ENCODE measurements around the gene ZNF442. TPM values are rescaled to one million over a fixed set of nuclear protein-coding genes. Genes with fewer than 3 reads are reported as not detected.

ZNF442 gene
- total RNA-seq, 1 donor from 2014 or later: 4.3 TPM

Other genes with a start within 250 kb of the ZNF442 start
- 8.7 to 11.1 TPM (median 10.6 TPM) in 3 replicates for gene ZNF20, start 225.3 kb downstream of the ZNF442 start, total RNA-seq
- 22.9 to 24.4 TPM (median 23.5 TPM) in 3 replicates for gene ZNF625, start 208.9 kb downstream of the ZNF442 start, total RNA-seq
- gene ZNF136, start 202.6 kb downstream of the ZNF442 start, total RNA-seq: 16.5 to 18.7 TPM (median 17.9 TPM) in 3 replicates
- 12.6 to 15.3 TPM (median 13.5 TPM) in 3 replicates for gene ZNF44, start 70.8 kb downstream of the ZNF442 start, total RNA-seq
- 3.9 to 5.0 TPM (median 4.5 TPM) in 3 replicates for gene ZNF563, start 32.0 kb downstream of the ZNF442 start, total RNA-seq
- 3.2 to 4.2 TPM (median 3.5 TPM) in 3 replicates for gene ZNF799, start 35.6 kb upstream of the ZNF442 start, total RNA-seq
- 6.3 to 7.8 TPM (median 7.3 TPM) in 3 replicates for gene ZNF443, start 75.3 kb upstream of the ZNF442 start, total RNA-seq
- gene ZNF709, start 119.1 kb upstream of the ZNF442 start, total RNA-seq: 8.1 to 8.9 TPM (median 8.7 TPM) in 3 replicates
- 20.0 to 23.6 TPM (median 21.8 TPM) in 3 replicates for gene ZNF564, start 185.8 kb upstream of the ZNF442 start, total RNA-seq
- gene ZNF490, start 245.1 kb upstream of the ZNF442 start, total RNA-seq: 12.4 to 13.9 TPM (median 13.6 TPM) in 3 replicates
- 27.0 to 31.2 TPM (median 29.7 TPM) in 3 replicates for gene ZNF791, start 245.2 kb upstream of the ZNF442 start, total RNA-seq

All from mesothelial cell of epicardium (in vitro differentiated cells).